ENCODE measurements around the gene TRNAU1AP. TPM values are rescaled to one million over a fixed set of nuclear protein-coding genes. Genes with fewer than 3 reads are reported as not detected.

TRNAU1AP gene
- total and polyA plus RNA-seq, 2 of the 13 experiments (the other 11 are each of a cell fraction or from before 2014, with no cell fraction given) = 29.0 to 42.9 TPM

DNA sequence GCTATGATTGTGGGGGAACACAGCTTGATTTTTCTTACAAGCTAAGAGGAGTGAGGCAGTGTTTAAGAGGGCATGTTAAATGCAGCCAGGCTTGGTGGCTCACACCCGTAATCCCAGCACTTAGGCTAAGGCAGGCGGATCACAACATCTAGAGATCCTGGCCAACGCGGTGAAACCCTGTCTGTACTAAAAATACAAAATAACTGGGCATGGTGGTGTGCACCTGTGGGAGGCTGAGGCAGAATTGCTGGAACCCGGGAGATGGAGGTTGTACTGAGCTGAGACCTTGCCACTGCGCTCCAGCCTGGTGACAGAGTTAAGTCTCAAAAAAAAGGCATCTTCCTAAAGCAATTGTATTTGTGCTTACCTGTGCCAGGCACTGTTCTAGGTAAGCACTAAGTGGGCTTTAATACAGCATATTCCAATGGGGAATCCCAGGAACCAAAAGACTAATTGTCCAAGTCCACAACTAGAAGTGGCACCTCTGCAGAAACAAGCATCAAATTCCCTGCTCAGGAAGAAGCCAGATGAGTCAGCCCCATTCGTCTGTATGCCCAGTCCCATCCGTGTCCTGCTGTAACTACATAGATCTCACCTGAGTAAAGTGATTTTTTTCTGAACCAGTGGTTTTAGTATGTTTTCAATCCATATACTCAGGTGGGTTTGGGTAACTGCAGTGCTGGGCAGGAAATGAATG is 42.5 kb upstream of the TRNAU1AP start (continued):
- peak; percentile 66 for TF ChIP-seq ZFP91 (CRISPR knock-in tag; IDR thresholded peaks at IDR 0.05; ENCODE audit: borderline replicate concordance)
- TF ChIP-seq ZBTB2 (CRISPR knock-in tag; IDR thresholded peaks at IDR 0.05; ENCODE audit: low read depth) = no peak
- peak; percentile 14; the same call in 1 of the 2 replicates for TF ChIP-seq BRCA1 (CRISPR knock-in tag; IDR thresholded peaks at IDR 0.05)
- TF ChIP-seq TRAFD1 (CRISPR knock-in tag; IDR thresholded peaks at IDR 0.05; ENCODE audit: borderline replicate concordance) = no peak
- TF ChIP-seq GATAD1 (CRISPR knock-in tag; IDR thresholded peaks at IDR 0.05) = 0 out of 2 replicates have a peak, but pooled peaks have one; percentile 10
- 0 out of 2 replicates have a peak, but pooled peaks have one; percentile 17 for TF ChIP-seq SIN3A (IDR thresholded peaks at IDR 0.05; ENCODE audit: borderline replicate concordance, low read depth, low read length)
- no peak for TF ChIP-seq DNMT1 (CRISPR knock-in tag; IDR thresholded peaks at IDR 0.05)
- TF ChIP-seq MAFK (conservative IDR thresholded peaks at IDR 0.05 in 1 of 2, IDR thresholded peaks at IDR 0.05 in 1 of 2; ENCODE audit: low read length in 2 of 2) = no peak
- TF ChIP-seq, protein P1, sequence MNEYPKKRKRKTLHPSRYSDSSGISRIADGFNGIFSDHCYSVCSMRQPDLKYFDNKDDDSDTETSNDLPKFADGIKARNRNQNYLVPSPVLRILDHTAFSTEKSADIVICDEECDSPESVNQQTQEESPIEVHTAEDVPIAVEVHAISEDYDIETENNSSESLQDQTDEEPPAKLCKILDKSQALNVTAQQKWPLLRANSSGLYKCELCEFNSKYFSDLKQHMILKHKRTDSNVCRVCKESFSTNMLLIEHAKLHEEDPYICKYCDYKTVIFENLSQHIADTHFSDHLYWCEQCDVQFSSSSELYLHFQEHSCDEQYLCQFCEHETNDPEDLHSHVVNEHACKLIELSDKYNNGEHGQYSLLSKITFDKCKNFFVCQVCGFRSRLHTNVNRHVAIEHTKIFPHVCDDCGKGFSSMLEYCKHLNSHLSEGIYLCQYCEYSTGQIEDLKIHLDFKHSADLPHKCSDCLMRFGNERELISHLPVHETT (CRISPR knock-in tag; conservative IDR thresholded peaks at IDR 0.05) = no peak
- no peak for TF ChIP-seq ZNF781 (CRISPR knock-in tag; IDR thresholded peaks at IDR 0.05; ENCODE audit: borderline replicate concordance, not compliant biosample characterization)
- TF ChIP-seq ZNF629 (CRISPR knock-in tag; conservative IDR thresholded peaks at IDR 0.05) = 0 out of 2 replicates have a peak, but pooled peaks have one; percentile 14
- TF ChIP-seq HIC2 (CRISPR knock-in tag; IDR thresholded peaks at IDR 0.05; ENCODE audit: low read depth) = no peak
- TF ChIP-seq, protein P2, sequence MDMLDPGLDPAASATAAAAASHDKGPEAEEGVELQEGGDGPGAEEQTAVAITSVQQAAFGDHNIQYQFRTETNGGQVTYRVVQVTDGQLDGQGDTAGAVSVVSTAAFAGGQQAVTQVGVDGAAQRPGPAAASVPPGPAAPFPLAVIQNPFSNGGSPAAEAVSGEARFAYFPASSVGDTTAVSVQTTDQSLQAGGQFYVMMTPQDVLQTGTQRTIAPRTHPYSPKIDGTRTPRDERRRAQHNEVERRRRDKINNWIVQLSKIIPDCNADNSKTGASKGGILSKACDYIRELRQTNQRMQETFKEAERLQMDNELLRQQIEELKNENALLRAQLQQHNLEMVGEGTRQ (IDR thresholded peaks at IDR 0.05; ENCODE audit: low read depth, low read length) = 0 out of 2 replicates have a peak, but pooled peaks have one; percentile 2
- TF ChIP-seq, protein P2 (CRISPR knock-in tag; IDR thresholded peaks at IDR 0.05; ENCODE audit: borderline replicate concordance) = no peak
- TF ChIP-seq MIXL1 (CRISPR knock-in tag; IDR thresholded peaks at IDR 0.05) = peak; percentile 6; the same call in 1 of the 2 replicates
- 0 out of 2 replicates have a peak, but pooled peaks have one; percentile 17 for TF ChIP-seq CC2D1A (CRISPR knock-in tag; IDR thresholded peaks at IDR 0.05)
- no peak for TF ChIP-seq STAG1 (CRISPR knock-in tag; IDR thresholded peaks at IDR 0.05)
- no peak for TF ChIP-seq HHEX (CRISPR knock-in tag; IDR thresholded peaks at IDR 0.05)
